Thyroid gland (tissue), 4 donors: ENCODE data around the gene SETD2. TPM values are rescaled to one million over a fixed set of nuclear protein-coding genes. Genes with fewer than 3 reads are reported as not detected.

Experiments
- DNase-seq, 2 donors: peaks; one replicate each; pipeline ENCODE4 v3.0.0-alpha.2; 2019
- H3K27ac ChIP-seq, 3 donors: fragments of 200-600 bp; sonication (generic); 1 replicate in 2 of 3; 2 replicates in 1 of 3; pipeline ENCODE4 v1.5.1; 2016 to 2019; ENCODE audit warnings: mild to moderate bottlenecking in 1 of 3, moderate library complexity in 1 of 3
- H3K27me3 ChIP-seq: fragments of 200-600 bp; sonication (generic); one replicate; pipeline ENCODE4 v1.5.1; 2019
- H3K36me3 ChIP-seq, 2 donors: fragments of 200-600 bp; sonication (generic); one replicate each; pipeline ENCODE4 v1.5.1; 2016 to 2019
- H3K4me1 ChIP-seq, 2 donors: fragments of 200-600 bp; sonication (generic); one replicate each; pipeline ENCODE4 v1.5.1; 2017 to 2019
- H3K4me3 ChIP-seq, 3 donors: fragments of 200-600 bp; sonication (generic); replicated peaks in 1 of 3; 1 replicate in 2 of 3; 2 replicates in 1 of 3; pipeline ENCODE4 v1.5.1; 2016; ENCODE audit warnings: mild to moderate bottlenecking in 1 of 3
- H3K9me3 ChIP-seq: fragments of 200-600 bp; sonication (generic); one replicate; pipeline ENCODE4 v1.5.1; 2017
- POLR2A ChIP-seq, 2 donors: fragments of 450-650 bp; IDR thresholded peaks; one replicate each; pipeline ENCODE4 v1.6.1; 2017; ENCODE audit warnings: antibody characterized with exemption in 2 of 2, mild to moderate bottlenecking in 2 of 2, moderate library complexity in 1 of 2
- WGBS, 2 donors: methylation state at CpG; one replicate each; pipeline ENCODE4 v1.1.5; 2017; 5-methylcytosine and 5-hydroxymethylcytosine counted together
- intact Hi-C: fragments of 100-400 bp; cut with DNase I; formaldehyde crosslinking; loops from one replicate; pipeline ENCODE4 v1.15.1; 2023
- total RNA-seq, 4 donors: library from RNA; depleted of rRNA; stranded (reverse); fragments of >200 nt; gene quantifications; one replicate each; pipeline ENCODE4 v1.2.3, GENCODE V29; 2016
- TF ChIP-seq, protein P1 (sequence below), 6 experiments: fragments of 200-600 bp in 3 of 6; fragments of 450-650 bp in 3 of 6; sonication (generic) in 3 of 6; IDR thresholded peaks; one replicate each; pipeline ENCODE4 v1.5.1; 2016 to 2019; ENCODE audit warnings: antibody characterized with exemption in 6 of 6, mild to moderate bottlenecking in 2 of 6, inconsistent platforms in 1 of 6, moderate library complexity in 1 of 6

SETD2 gene
- total RNA-seq, 4 donors from 2014 or later: 74.3 to 128 (median 85.5) TPM

DNA sequence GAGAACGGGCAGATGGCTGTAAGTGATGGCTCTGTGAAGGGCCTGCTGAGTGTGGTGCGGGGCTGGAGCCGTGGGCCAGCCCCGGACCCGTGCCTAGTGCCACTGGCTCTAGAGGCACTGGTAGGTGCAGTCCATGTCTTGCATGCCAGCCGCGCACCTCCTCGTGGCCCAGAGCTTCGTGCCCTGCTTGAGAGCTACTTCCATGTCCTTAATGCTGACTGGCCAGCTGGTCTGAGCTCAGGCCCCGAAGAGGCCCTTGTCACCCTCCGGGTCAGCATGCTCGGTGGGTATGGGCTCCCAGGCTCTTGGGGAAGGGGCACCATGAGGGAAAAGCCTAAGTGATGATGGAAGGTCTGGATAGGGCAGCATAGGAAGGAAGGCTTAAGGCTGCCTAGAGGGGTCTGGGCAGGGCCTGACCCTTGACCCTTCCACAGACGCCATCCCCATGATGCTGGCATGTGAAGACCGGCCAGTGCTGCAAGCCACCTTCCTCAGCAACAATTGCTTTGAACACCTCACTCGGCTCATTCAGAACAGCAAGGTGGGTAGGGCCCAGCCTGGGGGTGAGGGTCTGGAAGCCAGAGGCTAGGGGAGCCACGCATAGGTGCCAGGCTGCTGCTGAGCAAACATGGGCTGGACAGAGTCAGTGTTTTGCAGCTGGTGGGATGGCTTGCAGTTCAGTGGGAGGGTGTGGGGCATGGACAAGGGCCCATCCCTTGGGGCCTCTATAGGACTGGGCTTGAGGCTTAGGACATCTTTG lies 172.3 kb downstream of the SETD2 start:
- intact Hi-C loops: loop anchor here (5.0 kb wide), 1 partner anchor 284 kb away; no protein-coding TSS in a partner anchor
- Histone ChIP-seq H3K27ac (no peak overlapping the region), H3K27me3 (no peaks in the 10 kb centered on the region), H3K9me3 (no peaks in the 10 kb centered on the region), H3K4me1 (peaks cover 0 to 12% of the 10 kb centered on the region in 2 donors), H3K4me3 (no peak overlapping the region), H3K36me3 (no peaks in the 10 kb centered on the region)
- no peak for DNase-seq
- WGBS, 2 donors: 90 to 91% methylated on average over 11 to 12 of the region's 16 CpGs
- TF ChIP-seq, protein P1, sequence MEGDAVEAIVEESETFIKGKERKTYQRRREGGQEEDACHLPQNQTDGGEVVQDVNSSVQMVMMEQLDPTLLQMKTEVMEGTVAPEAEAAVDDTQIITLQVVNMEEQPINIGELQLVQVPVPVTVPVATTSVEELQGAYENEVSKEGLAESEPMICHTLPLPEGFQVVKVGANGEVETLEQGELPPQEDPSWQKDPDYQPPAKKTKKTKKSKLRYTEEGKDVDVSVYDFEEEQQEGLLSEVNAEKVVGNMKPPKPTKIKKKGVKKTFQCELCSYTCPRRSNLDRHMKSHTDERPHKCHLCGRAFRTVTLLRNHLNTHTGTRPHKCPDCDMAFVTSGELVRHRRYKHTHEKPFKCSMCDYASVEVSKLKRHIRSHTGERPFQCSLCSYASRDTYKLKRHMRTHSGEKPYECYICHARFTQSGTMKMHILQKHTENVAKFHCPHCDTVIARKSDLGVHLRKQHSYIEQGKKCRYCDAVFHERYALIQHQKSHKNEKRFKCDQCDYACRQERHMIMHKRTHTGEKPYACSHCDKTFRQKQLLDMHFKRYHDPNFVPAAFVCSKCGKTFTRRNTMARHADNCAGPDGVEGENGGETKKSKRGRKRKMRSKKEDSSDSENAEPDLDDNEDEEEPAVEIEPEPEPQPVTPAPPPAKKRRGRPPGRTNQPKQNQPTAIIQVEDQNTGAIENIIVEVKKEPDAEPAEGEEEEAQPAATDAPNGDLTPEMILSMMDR (IDR thresholded peaks at IDR 0.05): no peak
- TF ChIP-seq POLR2A (IDR thresholded peaks at IDR 0.05): no peak

DNA sequence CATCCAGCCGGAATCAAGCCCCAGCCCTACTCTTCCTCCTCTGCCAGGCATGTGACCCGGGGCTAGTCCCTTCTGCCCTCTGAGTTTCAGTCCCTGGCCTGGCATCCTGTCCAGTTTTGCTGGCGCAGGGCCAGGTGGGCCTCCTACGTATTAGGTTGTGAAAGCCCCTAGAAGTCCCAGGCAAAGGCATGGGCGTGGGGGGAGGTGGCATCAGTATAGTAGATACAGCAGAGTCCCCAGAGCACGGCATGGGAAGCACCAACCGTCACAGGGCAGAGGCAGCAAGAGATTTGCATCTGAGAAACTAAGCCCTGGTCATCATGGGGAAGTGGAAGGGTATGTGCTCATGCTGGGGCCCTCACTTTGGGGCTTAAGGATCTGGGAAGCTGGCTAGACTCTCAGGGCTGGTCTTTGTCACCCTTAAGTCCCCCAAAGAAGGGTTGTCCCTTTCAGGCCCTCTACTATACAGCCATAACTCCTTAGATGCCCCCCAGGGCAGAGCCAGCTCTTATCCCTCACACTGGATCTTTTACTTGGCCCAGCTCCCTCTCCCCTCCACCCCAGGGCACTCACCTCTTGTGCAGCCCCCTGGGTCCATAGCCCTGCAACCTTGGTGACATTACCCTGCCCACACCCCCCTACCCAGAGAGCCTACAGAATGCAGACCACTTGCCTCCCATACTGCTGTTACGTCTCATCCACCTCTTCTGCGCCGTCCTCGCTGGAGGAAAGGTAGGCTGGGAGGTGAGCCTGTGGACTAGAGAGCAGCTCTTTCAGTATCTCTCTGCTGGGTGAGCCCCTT lies 173.1 kb downstream of the SETD2 start:
- H3K27ac ChIP-seq: no peak overlapping the region
- H3K36me3 ChIP-seq: no peaks in the 10 kb centered on the region
- no peaks in the 10 kb centered on the region for H3K9me3 ChIP-seq
- intact Hi-C loops: loop anchor here (5.0 kb wide), 1 partner anchor 283 kb away; no protein-coding TSS in a partner anchor
- H3K27me3 ChIP-seq: no peaks in the 10 kb centered on the region
- no peak for TF ChIP-seq POLR2A (IDR thresholded peaks at IDR 0.05)
- TF ChIP-seq, protein P1 (IDR thresholded peaks at IDR 0.05): no peak
- H3K4me1 ChIP-seq: peaks cover 0 to 12% of the 10 kb centered on the region in 2 donors
- no peak for DNase-seq
- no peak overlapping the region for H3K4me3 ChIP-seq
- 77 to 86% methylated on average over 11 of the region's 11 CpGs for WGBS, 2 donors

DNA sequence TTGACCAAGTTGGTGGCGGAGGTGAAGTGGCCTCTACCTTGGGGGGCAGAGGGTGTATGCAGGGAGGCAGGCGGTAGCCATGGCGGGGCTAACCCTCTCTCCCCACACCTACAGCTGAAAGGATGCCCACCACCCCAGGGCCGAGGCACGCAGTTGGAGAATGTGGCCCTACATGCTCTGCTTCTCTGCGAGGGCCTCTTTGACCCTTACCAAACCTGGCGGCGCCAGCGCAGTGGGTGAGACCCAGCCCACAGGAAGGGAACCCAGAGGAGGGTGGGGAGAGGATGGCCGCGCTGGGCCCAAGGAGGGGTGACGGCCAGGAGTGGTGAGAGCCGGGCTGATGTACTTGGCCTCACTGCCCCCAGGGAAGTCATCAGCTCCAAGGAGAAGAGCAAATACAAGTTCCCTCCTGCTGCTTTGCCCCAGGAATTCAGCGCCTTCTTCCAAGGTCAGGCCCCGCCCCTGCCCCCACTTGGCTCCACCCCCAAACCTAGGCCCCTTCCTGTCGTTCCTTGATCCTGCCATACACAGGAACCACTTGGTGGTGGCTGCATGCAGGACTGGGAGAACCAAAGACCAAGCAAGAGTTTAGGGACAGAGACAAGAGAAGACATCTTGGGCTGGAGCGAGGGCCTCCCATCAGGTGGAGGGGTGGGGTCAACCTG lies 174.6 kb downstream of the SETD2 start:
- no peaks in the 10 kb centered on the region for H3K9me3 ChIP-seq
- H3K4me1 ChIP-seq: peaks cover 0 to 12% of the 10 kb centered on the region in 2 donors
- H3K4me3 ChIP-seq: no peak overlapping the region
- no peak for DNase-seq
- no peak overlapping the region for H3K27ac ChIP-seq
- TF ChIP-seq, protein P1 (IDR thresholded peaks at IDR 0.05): no peak
- TF ChIP-seq POLR2A (IDR thresholded peaks at IDR 0.05): no peak
- H3K27me3 ChIP-seq: no peaks in the 10 kb centered on the region
- no peaks in the 10 kb centered on the region for H3K36me3 ChIP-seq
- intact Hi-C loops: no loop called here
- WGBS, 2 donors: 81 to 88% methylated on average over 9 to 17 of the region's 17 CpGs

DNA sequence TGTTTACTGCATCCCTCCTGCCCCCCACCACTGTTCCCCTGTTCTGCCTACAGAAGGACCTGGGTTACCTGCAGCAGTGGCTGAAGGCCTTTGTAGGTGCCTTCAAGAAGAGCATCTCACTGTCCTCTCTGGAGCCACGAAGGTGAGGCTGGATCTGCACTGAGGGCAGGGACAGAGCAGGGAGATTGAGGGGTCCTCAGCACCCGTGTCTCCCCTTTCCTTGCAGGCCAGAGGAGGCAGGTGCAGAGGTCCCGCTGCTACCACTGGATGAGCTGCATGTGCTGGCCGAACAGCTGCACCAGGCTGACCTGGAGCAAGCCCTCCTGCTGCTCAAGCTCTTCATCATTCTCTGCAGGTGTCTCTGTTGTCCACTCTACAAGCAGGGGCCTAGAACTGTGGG lies 175.3 kb downstream of the SETD2 start:
- DNase-seq: no peak
- Histone ChIP-seq H3K27ac (no peak overlapping the region), H3K36me3 (no peaks in the 10 kb centered on the region), H3K4me1 (peaks cover 0 to 12% of the 10 kb centered on the region in 2 donors), H3K9me3 (no peaks in the 10 kb centered on the region), H3K4me3 (no peak overlapping the region), H3K27me3 (no peaks in the 10 kb centered on the region)
- intact Hi-C loops: no loop called here
- TF ChIP-seq POLR2A (IDR thresholded peaks at IDR 0.05): no peak
- TF ChIP-seq, protein P1 (IDR thresholded peaks at IDR 0.05): no peak
- WGBS, 2 donors: 90 to 95% methylated on average over 4 of the region's 4 CpGs
